D721Med (cell line): ENCODE results near the gene BCKDHA.
A peak's percentile ranks its signal among the peaks of the same experiment; 100 is the strongest.

Experiments
- DNase-seq: peaks from one replicate; pipeline ENCODE4 v3.0.0; 2011; ENCODE audit warnings: low spot score; ENCODE audit not compliant: insufficient read length
- FAIRE-seq: peaks from 2 replicates; lab custom pipeline; 2011; peaks lifted over from hg19 to GRCh38; lab: Jason Lieb, UNC
- TF ChIP-seq, protein P1 (sequence below): IDR thresholded peaks from 2 replicates; pipeline ENCODE4 v1.5.1; 2012; ENCODE audit warnings: mild to moderate bottlenecking, control low read depth; ENCODE audit not compliant: insufficient read depth; ENCODE audit errors: missing control alignments

The BCKDHA gene

DNA sequence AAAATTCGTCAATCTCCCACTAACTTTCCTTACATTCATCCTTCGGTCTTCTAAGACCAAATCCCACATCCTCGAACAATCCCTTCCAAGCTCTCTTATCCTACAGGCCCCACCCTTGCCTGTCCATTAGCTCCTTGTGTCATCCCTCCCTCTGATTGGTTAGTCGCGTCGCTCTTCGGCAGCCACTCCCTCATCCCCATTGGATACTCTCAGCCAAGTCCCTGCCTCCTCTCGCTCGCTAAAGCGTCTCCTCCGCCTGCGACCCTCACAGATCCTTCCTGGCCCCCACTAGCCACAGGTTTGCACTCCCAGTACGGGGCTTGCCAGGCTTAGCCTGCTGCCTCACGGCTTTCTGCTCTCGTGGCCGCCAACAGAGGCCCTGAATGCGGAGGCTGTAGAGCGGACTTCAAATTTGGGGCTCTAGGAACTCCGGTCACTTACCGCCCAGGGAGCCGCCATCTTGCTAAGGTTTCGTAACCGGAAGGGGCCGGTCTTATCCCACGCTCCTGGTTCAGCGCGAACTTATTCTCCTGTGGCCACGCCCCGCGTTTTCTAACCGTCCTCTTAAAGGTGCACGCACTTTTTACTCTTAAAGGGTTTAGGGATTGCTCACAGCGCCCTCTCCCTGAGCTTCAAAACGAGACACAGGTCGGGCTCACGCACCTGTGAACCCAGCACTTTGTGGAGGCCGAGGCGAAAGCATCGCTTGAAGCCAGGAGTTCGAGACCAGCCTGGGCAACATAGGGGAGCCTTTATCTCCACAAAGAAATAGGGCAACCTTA, 42.0 kb downstream of the BCKDHA start, which contains the start of gene DMAC2:
Gene DMAC2 (minus strand): TSS at position 472 of the 782 bp plus-strand sequence. CDS start 13 bp downstream, at position 459.
- TF ChIP-seq, protein P1, sequence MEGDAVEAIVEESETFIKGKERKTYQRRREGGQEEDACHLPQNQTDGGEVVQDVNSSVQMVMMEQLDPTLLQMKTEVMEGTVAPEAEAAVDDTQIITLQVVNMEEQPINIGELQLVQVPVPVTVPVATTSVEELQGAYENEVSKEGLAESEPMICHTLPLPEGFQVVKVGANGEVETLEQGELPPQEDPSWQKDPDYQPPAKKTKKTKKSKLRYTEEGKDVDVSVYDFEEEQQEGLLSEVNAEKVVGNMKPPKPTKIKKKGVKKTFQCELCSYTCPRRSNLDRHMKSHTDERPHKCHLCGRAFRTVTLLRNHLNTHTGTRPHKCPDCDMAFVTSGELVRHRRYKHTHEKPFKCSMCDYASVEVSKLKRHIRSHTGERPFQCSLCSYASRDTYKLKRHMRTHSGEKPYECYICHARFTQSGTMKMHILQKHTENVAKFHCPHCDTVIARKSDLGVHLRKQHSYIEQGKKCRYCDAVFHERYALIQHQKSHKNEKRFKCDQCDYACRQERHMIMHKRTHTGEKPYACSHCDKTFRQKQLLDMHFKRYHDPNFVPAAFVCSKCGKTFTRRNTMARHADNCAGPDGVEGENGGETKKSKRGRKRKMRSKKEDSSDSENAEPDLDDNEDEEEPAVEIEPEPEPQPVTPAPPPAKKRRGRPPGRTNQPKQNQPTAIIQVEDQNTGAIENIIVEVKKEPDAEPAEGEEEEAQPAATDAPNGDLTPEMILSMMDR, result peak; percentile 76
- DNase-seq, result peak; percentile 97
- FAIRE-seq, result peak; percentile 95

GRCh38 chr19:41441321-41441945, 43.8 kb downstream of the BCKDHA start:
- DNase-seq, result no peak
- TF ChIP-seq, protein P1, result no peak
- no peak for FAIRE-seq

DNA sequence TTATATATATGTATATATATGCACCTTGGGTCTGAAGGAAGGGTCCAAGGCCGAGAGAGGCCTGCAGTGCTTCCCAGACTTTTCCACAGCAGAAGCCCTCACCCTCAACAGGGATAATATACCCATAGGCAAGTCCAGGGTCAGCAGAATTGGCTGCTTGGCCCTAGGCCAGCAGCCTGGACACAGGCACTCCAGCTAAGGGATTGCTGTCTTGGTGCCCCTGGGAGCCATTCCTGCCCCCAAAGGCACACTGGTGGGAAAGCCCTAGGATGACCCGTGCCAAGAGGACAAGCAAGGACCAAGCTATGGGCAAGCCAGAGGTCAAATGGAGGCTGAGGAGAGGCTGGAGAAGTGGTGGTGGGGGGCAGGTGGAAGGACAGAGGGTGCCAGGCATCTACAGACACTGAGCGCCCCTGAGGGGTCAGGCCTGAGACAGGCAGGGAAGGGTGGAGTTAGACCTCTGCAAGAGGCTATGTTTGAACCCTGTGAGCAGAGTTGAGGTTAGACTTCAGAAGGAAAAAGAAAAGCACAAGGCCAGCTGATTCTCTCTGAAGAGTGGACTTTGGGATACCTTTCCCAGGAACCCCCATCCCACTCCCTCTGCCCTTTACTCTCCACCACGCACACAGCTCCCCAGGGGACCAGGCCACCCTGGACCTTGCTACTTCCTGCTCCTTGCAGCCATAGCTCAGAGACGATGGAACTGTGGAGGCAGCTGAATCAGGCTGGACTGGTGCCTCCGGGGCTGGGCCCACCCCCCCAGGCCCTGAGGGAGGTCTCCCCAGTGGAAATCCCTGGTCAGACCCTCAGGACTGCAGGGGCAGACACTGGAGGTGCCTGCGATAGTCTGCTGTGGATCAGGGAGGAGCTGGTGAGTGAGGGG, 45.1 kb downstream of the BCKDHA start, which contains the start of gene ERICH4:
Gene ERICH4 (plus strand): TSS at position 684 of the 883 bp plus-strand sequence. CDS start 14 bp downstream, at position 698.
- DNase-seq (no peak), FAIRE-seq (no peak)
- TF ChIP-seq, protein P1, result no peak

- FAIRE-seq, result no peak
These were observed 46.3 kb downstream of the BCKDHA start for GRCh38 chr19:41443813-41444455.

GRCh38 chr19:41445575-41445974, 48.0 kb downstream of the BCKDHA start:
- FAIRE-seq, result no peak
- TF ChIP-seq, protein P1, result no peak
- no peak for DNase-seq

More at GRCh38 chr19:41443813-41444455, 46.3 kb downstream of the BCKDHA start:
- TF ChIP-seq, protein P1, result no peak
- DNase-seq, result no peak

GRCh38 chr19:41447732-41448332, 50.2 kb downstream of the BCKDHA start:
- TF ChIP-seq, protein P1, result no peak
- no peak for FAIRE-seq

More at GRCh38 chr19:41447732-41448332, 50.2 kb downstream of the BCKDHA start:
- DNase-seq, result no peak
